Fibroblast of skin of abdomen (primary cell): ENCODE data around the gene FRAS1.
A peak's percentile ranks its signal among the peaks of the same experiment; 100 is the strongest.

Experiments
- DNase-seq: peaks from one replicate; pipeline ENCODE4 v3.0.0-alpha.2; 2013

The FRAS1 gene

GRCh38 chr4:78377555-78377954 lies 320.4 kb downstream of the FRAS1 start:
- DNase-seq = no peak

GRCh38 chr4:78379040-78379439 lies 321.9 kb downstream of the FRAS1 start:
- DNase-seq = no peak

GRCh38 chr4:78379991-78380729 lies 323.0 kb downstream of the FRAS1 start:
- DNase-seq = peak; percentile 77

GRCh38 chr4:78386679-78387078 lies 329.6 kb downstream of the FRAS1 start:
- no peak for DNase-seq

- no peak for DNase-seq
Observed at GRCh38 chr4:78395642-78396041, 338.5 kb downstream of the FRAS1 start.

- DNase-seq = no peak
Observed at GRCh38 chr4:78396613-78397291, 339.6 kb downstream of the FRAS1 start.

- DNase-seq = no peak
Observed at GRCh38 chr4:78397292-78397630, 340.1 kb downstream of the FRAS1 start.

GRCh38 chr4:78409612-78410202 lies 352.6 kb downstream of the FRAS1 start:
- no peak for DNase-seq

GRCh38 chr4:78410225-78410624 lies 353.1 kb downstream of the FRAS1 start:
- DNase-seq = no peak

GRCh38 chr4:78410676-78411075 lies 353.6 kb downstream of the FRAS1 start:
- DNase-seq = peak; percentile 27

GRCh38 chr4:78414116-78414515 lies 357.0 kb downstream of the FRAS1 start:
- peak; percentile 38 for DNase-seq

- no peak for DNase-seq
Observed at GRCh38 chr4:78417603-78418002, 360.5 kb downstream of the FRAS1 start.

- DNase-seq = no peak
Observed at GRCh38 chr4:78418406-78418805, 361.3 kb downstream of the FRAS1 start.

- DNase-seq = no peak
Observed at GRCh38 chr4:78423790-78424189, 366.7 kb downstream of the FRAS1 start.

GRCh38 chr4:78424461-78424860 lies 367.3 kb downstream of the FRAS1 start:
- no peak for DNase-seq

- DNase-seq = no peak
Observed at GRCh38 chr4:78426972-78427371, 369.8 kb downstream of the FRAS1 start.

- DNase-seq = no peak
Observed at GRCh38 chr4:78428996-78429395, 371.9 kb downstream of the FRAS1 start.

- DNase-seq = peak; percentile 76
Observed at GRCh38 chr4:78432896-78433295, 375.8 kb downstream of the FRAS1 start.

- no peak for DNase-seq
Observed at GRCh38 chr4:78437608-78438088, 380.5 kb downstream of the FRAS1 start.

- DNase-seq = no peak
Observed at GRCh38 chr4:78439328-78439727, 382.2 kb downstream of the FRAS1 start.

GRCh38 chr4:78441756-78442155 lies 384.6 kb downstream of the FRAS1 start:
- DNase-seq = no peak

GRCh38 chr4:78446619-78447018 lies 389.5 kb downstream of the FRAS1 start:
- no peak for DNase-seq

- no peak for DNase-seq
Observed at GRCh38 chr4:78451407-78451806, 394.3 kb downstream of the FRAS1 start.

- no peak for DNase-seq
Observed at GRCh38 chr4:78454016-78454415, 396.9 kb downstream of the FRAS1 start.
